H9 (cell line): ENCODE results near the gene SUV39H1. TPM values are rescaled to one million over a fixed set of nuclear protein-coding genes. Genes with fewer than 3 reads are reported as not detected.

Experiments used
- DNase-seq: peaks from one replicate; pipeline ENCODE4 v3.0.0-alpha.2; 2017
- H2AFZ ChIP-seq: one replicate; pipeline ENCODE4 v1.6.1; 2013; ENCODE audit warnings: mild to moderate bottlenecking, low read length, control low read depth, moderate library complexity
- H2AK5ac ChIP-seq: 2 replicates; pipeline ENCODE4 v1.6.1; 2013; ENCODE audit warnings: low read length, control low read depth, mixed read lengths; ENCODE audit not compliant: insufficient read length
- H2BK120ac ChIP-seq: one replicate; pipeline ENCODE4 v1.6.1; 2013; ENCODE audit warnings: low read depth, mild to moderate bottlenecking, low read length, control low read depth, inconsistent platforms; ENCODE audit not compliant: poor library complexity, severe bottlenecking
- H2BK12ac ChIP-seq: 2 replicates; pipeline ENCODE4 v1.6.1; 2013; ENCODE audit warnings: low read length, control low read depth, mixed read lengths, low read depth; ENCODE audit not compliant: insufficient read length
- H2BK15ac ChIP-seq: 2 replicates; pipeline ENCODE4 v1.6.1; 2013; ENCODE audit warnings: low read depth, low read length, control low read depth
- H2BK20ac ChIP-seq: one replicate; pipeline ENCODE4 v1.6.1; 2013; ENCODE audit warnings: low read depth, mild to moderate bottlenecking, low read length, control low read depth, inconsistent platforms; ENCODE audit not compliant: poor library complexity, severe bottlenecking
- H2BK5ac ChIP-seq: 2 replicates; pipeline ENCODE4 v1.6.1; 2013; ENCODE audit warnings: low read length, control low read depth, mixed read lengths; ENCODE audit not compliant: insufficient read length
- H3K14ac ChIP-seq: 2 replicates; pipeline ENCODE4 v1.6.1; 2013; ENCODE audit warnings: low read length, control low read depth; ENCODE audit not compliant: insufficient read depth
- H3K18ac ChIP-seq: 2 replicates; pipeline ENCODE4 v1.6.1; 2013; ENCODE audit warnings: low read depth, mild to moderate bottlenecking, mixed read lengths, low read length, control low read depth; ENCODE audit not compliant: insufficient read length
- H3K23ac ChIP-seq: 2 replicates; pipeline ENCODE4 v1.6.1; 2013; ENCODE audit warnings: low read length, control low read depth, mixed read lengths, low read depth; ENCODE audit not compliant: insufficient read length
- H3K23me2 ChIP-seq: 2 replicates; pipeline ENCODE4 v1.6.1; 2013; ENCODE audit warnings: low read depth, mild to moderate bottlenecking, mixed read lengths, low read length, control low read depth; ENCODE audit not compliant: insufficient read length, poor library complexity, severe bottlenecking
- H3K27ac ChIP-seq: 2 replicates; pipeline ENCODE4 v1.5.1; 2013; ENCODE audit warnings: low read length, control low read depth, mixed read lengths, low read depth; ENCODE audit not compliant: insufficient read length
- H3K27me3 ChIP-seq: 2 replicates; pipeline ENCODE4 v1.6.1; 2013; ENCODE audit warnings: low read length, control low read depth, inconsistent platforms; ENCODE audit not compliant: insufficient read depth
- H3K4ac ChIP-seq: 2 replicates; pipeline ENCODE4 v1.6.1; 2013; ENCODE audit warnings: low read depth, mild to moderate bottlenecking, control low read depth, inconsistent platforms, low read length, moderate library complexity
- H3K4me1 ChIP-seq: 2 replicates; pipeline ENCODE4 v1.6.1; 2013; ENCODE audit warnings: low read length, control low read depth, inconsistent platforms; ENCODE audit not compliant: insufficient read depth
- H3K4me2 ChIP-seq: 2 replicates; pipeline ENCODE4 v1.6.1; 2013; ENCODE audit warnings: low read length, control low read depth, mixed read lengths; ENCODE audit not compliant: insufficient read length, insufficient read depth
- H3K56ac ChIP-seq: 2 replicates; pipeline ENCODE4 v1.6.1; 2013; ENCODE audit warnings: low read depth, mild to moderate bottlenecking, mixed read lengths, low read length, control low read depth; ENCODE audit not compliant: insufficient read length
- H3K79me1 ChIP-seq: 2 replicates; pipeline ENCODE4 v1.6.1; 2013; ENCODE audit warnings: low read depth, mild to moderate bottlenecking, moderate library complexity, low read length, control low read depth, inconsistent platforms; ENCODE audit not compliant: insufficient read depth, poor library complexity, severe bottlenecking
- H3K79me2 ChIP-seq: 2 replicates; pipeline ENCODE4 v1.6.1; 2013; ENCODE audit warnings: low read length, control low read depth, inconsistent platforms; ENCODE audit not compliant: insufficient read depth
- H3K9ac ChIP-seq: 2 replicates; pipeline ENCODE4 v1.6.1; 2013; ENCODE audit warnings: low read length, control low read depth, mixed read lengths; ENCODE audit not compliant: insufficient read length; ENCODE audit errors: extremely low read depth
- H3K9me3 ChIP-seq: one replicate; pipeline ENCODE4 v1.6.1; 2013; ENCODE audit warnings: low read depth, low read length, inconsistent platforms; ENCODE audit not compliant: control insufficient read depth
- H3T11ph ChIP-seq: one replicate; pipeline ENCODE4 v1.6.1; 2013; ENCODE audit warnings: mild to moderate bottlenecking, low read length, control low read depth, inconsistent platforms
- H4K20me1 ChIP-seq: one replicate; pipeline ENCODE4 v1.6.1; 2013; ENCODE audit not compliant: control insufficient read depth, insufficient read length, insufficient read depth
- H4K5ac ChIP-seq: 2 replicates; pipeline ENCODE4 v1.6.1; 2013; ENCODE audit warnings: low read depth, mild to moderate bottlenecking, mixed read lengths, low read length, control low read depth; ENCODE audit not compliant: insufficient read length
- H4K8ac ChIP-seq: replicated peaks from 2 replicates; pipeline ENCODE4 v1.6.1; 2013; ENCODE audit warnings: low read length, control low read depth, mixed read lengths, low read depth; ENCODE audit not compliant: insufficient read length
- H4K91ac ChIP-seq: 2 replicates; pipeline ENCODE4 v1.6.1; 2013; ENCODE audit warnings: low read depth, mild to moderate bottlenecking, moderate library complexity, mixed read lengths, low read length, control low read depth; ENCODE audit not compliant: insufficient read length
- H3K27ac Mint-ChIP-seq, 3 experiments: 2 replicates in 2 of 3; 3 replicates in 1 of 3; pipeline ENCODE4 v1.8.0; 2020 to 2021; ENCODE audit warnings: mixed read lengths in 3 of 3, mild to moderate bottlenecking in 1 of 3, moderate library complexity in 1 of 3
- H3K27me3 Mint-ChIP-seq: 2 replicates; pipeline ENCODE4 v1.8.0; 2021; ENCODE audit warnings: low read depth, mild to moderate bottlenecking, moderate library complexity, mixed read lengths
- H3K36me3 Mint-ChIP-seq, 3 experiments: 2 replicates in 2 of 3; 3 replicates in 1 of 3; pipeline ENCODE4 v1.8.0; 2020 to 2021; ENCODE audit warnings: low read depth in 3 of 3, mixed read lengths in 3 of 3; ENCODE audit not compliant: insufficient read depth in 1 of 3
- H3K4me1 Mint-ChIP-seq, 2 experiments: 2 replicates each; pipeline ENCODE4 v1.8.0; 2020; ENCODE audit warnings: mixed read lengths in 2 of 2
- H3K4me3 Mint-ChIP-seq, 2 experiments: 2 replicates in 1 of 2; 3 replicates in 1 of 2; pipeline ENCODE4 v1.8.0; 2020 to 2021; ENCODE audit warnings: mild to moderate bottlenecking in 2 of 2, mixed read lengths in 2 of 2, moderate library complexity in 1 of 2
- H3K9me3 Mint-ChIP-seq, 2 experiments: 2 replicates in 1 of 2; 3 replicates in 1 of 2; pipeline ENCODE4 v1.8.0; 2020; ENCODE audit warnings: mild to moderate bottlenecking in 2 of 2, mixed read lengths in 2 of 2, moderate library complexity in 1 of 2
- CTCF ChIP-seq: fragments of 200-600 bp; sonication (generic); conservative IDR thresholded peaks from 3 replicates; pipeline ENCODE4 v1.8.0; 2021; ENCODE audit warnings: antibody characterized with exemption, mild to moderate bottlenecking
- WGBS: extraction: QIAGEN DNeasy Blood & Tissue Kit; methylation state at CpG from one replicate; pipeline ENCODE4 v1.1.7; 2013; ENCODE audit warnings: missing lambda C conversion rate, low lambda C conversion rate, mixed read lengths; ENCODE audit not compliant: insufficient read length; ENCODE audit errors: extremely low coverage; 5-methylcytosine and 5-hydroxymethylcytosine counted together
- total RNA-seq: library from RNA; stranded (reverse); gene quantifications from 2 replicates; pipeline ENCODE4 v1.2.1, GENCODE V29; 2021

SUV39H1 gene
- total RNA-seq, 1 experiment from 2014 or later = 16.2 TPM

GRCh38 chrX:48700246-48700645 lies 3.7 kb downstream of the SUV39H1 start:
- no peak overlapping the region for H3K14ac ChIP-seq
- H2BK120ac ChIP-seq = no peak overlapping the region
- H3K4me2 ChIP-seq = no peak overlapping the region
- H3K23ac ChIP-seq = no peak overlapping the region
- no peak overlapping the region for H3K4ac ChIP-seq
- Mint-ChIP-seq H3K27me3 (peaks cover 4% of the 10 kb centered on the region; the same call in 1 of the 2 replicates), H3K4me3 (no peak overlapping the region), H3K9me3 (peaks cover 78 to 82% of the 10 kb centered on the region in 2 experiments), H3K36me3 (peaks cover 38 to 62% (median 54%) of the 10 kb centered on the region in 3 experiments; a peak in 6 of 7 replicates), H3K27ac (no peak overlapping the region), H3K4me1 (peaks cover 26 to 32% of the 10 kb centered on the region in 2 experiments)
- no peaks in the 10 kb centered on the region for H3K4me1 ChIP-seq
- no CpG with 5 or more reads among the region's 23 CpGs for WGBS
- H3K18ac ChIP-seq = no peak overlapping the region
- no peak overlapping the region for H4K91ac ChIP-seq
- peaks cover 40% of the 10 kb centered on the region for H3K9me3 ChIP-seq
- H3K79me1 ChIP-seq = no peaks in the 10 kb centered on the region
- H2BK20ac ChIP-seq = no peak overlapping the region
- H3K79me2 ChIP-seq = no peaks in the 10 kb centered on the region
- no peak for TF ChIP-seq CTCF
- no peak overlapping the region for H2BK12ac ChIP-seq
- no peak overlapping the region for H3T11ph ChIP-seq
- H2BK15ac ChIP-seq = no peak overlapping the region
- H2BK5ac ChIP-seq = no peak overlapping the region
- H2AFZ ChIP-seq = no peak overlapping the region
- no peak overlapping the region for H2AK5ac ChIP-seq
- H4K20me1 ChIP-seq = no peaks in the 10 kb centered on the region
- no peak for DNase-seq
- H3K27ac ChIP-seq = no peak overlapping the region
- no peak overlapping the region for H3K56ac ChIP-seq
- H4K5ac ChIP-seq = no peak overlapping the region
- no peaks in the 10 kb centered on the region for H3K23me2 ChIP-seq
- no peak overlapping the region for H3K9ac ChIP-seq
- H4K8ac ChIP-seq = no peak overlapping the region
- H3K27me3 ChIP-seq = no peaks in the 10 kb centered on the region
